GM19043 (cell line): ENCODE results near the gene PDLIM1.

ENCODE experiments used
- ATAC-seq: cut with Tn5 transposase; IDR thresholded peaks from one replicate; pipeline ENCODE4 v1.9.1; 2021; ENCODE audit warnings: low read depth; ENCODE audit not compliant: unreplicated experiment

PDLIM1 gene

GRCh38 chr10:95319239-95319638 is 28.4 kb upstream of the PDLIM1 start:
- no peak for ATAC-seq

- ATAC-seq: no peak
Observed at GRCh38 chr10:95315509-95315908, 24.7 kb upstream of the PDLIM1 start.

- no peak for ATAC-seq
Observed at GRCh38 chr10:95314192-95314918, 23.6 kb upstream of the PDLIM1 start.

- no peak for ATAC-seq
Observed at GRCh38 chr10:95312986-95313495, 22.2 kb upstream of the PDLIM1 start.

GRCh38 chr10:95312257-95312656 is 21.5 kb upstream of the PDLIM1 start:
- ATAC-seq: no peak

GRCh38 chr10:95309958-95310357 is 19.2 kb upstream of the PDLIM1 start:
- no peak for ATAC-seq

GRCh38 chr10:95308389-95309302 is 17.8 kb upstream of the PDLIM1 start:
- no peak for ATAC-seq

- ATAC-seq: no peak
Observed at GRCh38 chr10:95306851-95307250, 16.0 kb upstream of the PDLIM1 start.

- no peak for ATAC-seq
Observed at GRCh38 chr10:95306318-95306650, 15.5 kb upstream of the PDLIM1 start.

- no peak for ATAC-seq
Observed at GRCh38 chr10:95305606-95306317, 15.0 kb upstream of the PDLIM1 start.

GRCh38 chr10:95304976-95305375 is 14.2 kb upstream of the PDLIM1 start:
- ATAC-seq: no peak

GRCh38 chr10:95304463-95304862 is 13.7 kb upstream of the PDLIM1 start:
- no peak for ATAC-seq

GRCh38 chr10:95303950-95304349 is 13.1 kb upstream of the PDLIM1 start:
- no peak for ATAC-seq

- no peak for ATAC-seq
Observed at GRCh38 chr10:95303535-95303934, 12.7 kb upstream of the PDLIM1 start.

GRCh38 chr10:95300022-95300539 is 9.3 kb upstream of the PDLIM1 start:
- no peak for ATAC-seq

GRCh38 chr10:95297402-95297801 is 6.6 kb upstream of the PDLIM1 start:
- peak; percentile 39 for ATAC-seq

- no peak for ATAC-seq
Observed at GRCh38 chr10:95296764-95297163, 6.0 kb upstream of the PDLIM1 start.

GRCh38 chr10:95295031-95295755 is 4.4 kb upstream of the PDLIM1 start:
- ATAC-seq: peak; percentile 68

- ATAC-seq: no peak
Observed at GRCh38 chr10:95293631-95294030, 2.8 kb upstream of the PDLIM1 start.

- ATAC-seq: no peak
Observed at GRCh38 chr10:95291365-95292039, 699 bp upstream of the PDLIM1 start.
